ENCODE measurements around the gene MORN5.

MORN5 gene

GRCh38 chr9:122225312-122226141 lies 65.8 kb downstream of the MORN5 start:
- DNase-seq (ENCODE audit: insufficient read length, low spot score) (no peak), FAIRE-seq (no peak)
- no peak for TF ChIP-seq CTCF (IDR thresholded peaks at IDR 0.05; ENCODE audit: insufficient read depth, missing control alignments)

- no peak for DNase-seq (ENCODE audit: insufficient read length, low spot score)
- FAIRE-seq = no peak
- TF ChIP-seq CTCF (IDR thresholded peaks at IDR 0.05; ENCODE audit: insufficient read depth, missing control alignments) = no peak
These were observed 66.5 kb downstream of the MORN5 start for GRCh38 chr9:122226142-122226757.

- TF ChIP-seq CTCF (IDR thresholded peaks at IDR 0.05; ENCODE audit: insufficient read depth, missing control alignments) = no peak
- FAIRE-seq (no peak), DNase-seq (ENCODE audit: insufficient read length, low spot score) (no peak)
These were observed 67.3 kb downstream of the MORN5 start for GRCh38 chr9:122226758-122227574.

GRCh38 chr9:122227575-122227900 lies 67.8 kb downstream of the MORN5 start:
- no peak for TF ChIP-seq CTCF (IDR thresholded peaks at IDR 0.05; ENCODE audit: insufficient read depth, missing control alignments)
- no peak for FAIRE-seq
- no peak for DNase-seq (ENCODE audit: insufficient read length, low spot score)

GRCh38 chr9:122228191-122228567 lies 68.5 kb downstream of the MORN5 start:
- FAIRE-seq = no peak
- no peak for DNase-seq (ENCODE audit: insufficient read length, low spot score)
- TF ChIP-seq CTCF (IDR thresholded peaks at IDR 0.05; ENCODE audit: insufficient read depth, missing control alignments) = no peak

GRCh38 chr9:122228568-122229484 lies 69.1 kb downstream of the MORN5 start, which contains the start of gene LHX6:
TSS of gene LHX6 (minus strand) at chr9:122228957. CDS start at chr9:122228740, 217 bp downstream.
- no peak for TF ChIP-seq CTCF (IDR thresholded peaks at IDR 0.05; ENCODE audit: insufficient read depth, missing control alignments)
- no peak for FAIRE-seq
- DNase-seq (ENCODE audit: insufficient read length, low spot score) = no peak

Measured in D721Med (cell line).